ENCODE data around the gene GLI1.

Gene GLI1

DNA sequence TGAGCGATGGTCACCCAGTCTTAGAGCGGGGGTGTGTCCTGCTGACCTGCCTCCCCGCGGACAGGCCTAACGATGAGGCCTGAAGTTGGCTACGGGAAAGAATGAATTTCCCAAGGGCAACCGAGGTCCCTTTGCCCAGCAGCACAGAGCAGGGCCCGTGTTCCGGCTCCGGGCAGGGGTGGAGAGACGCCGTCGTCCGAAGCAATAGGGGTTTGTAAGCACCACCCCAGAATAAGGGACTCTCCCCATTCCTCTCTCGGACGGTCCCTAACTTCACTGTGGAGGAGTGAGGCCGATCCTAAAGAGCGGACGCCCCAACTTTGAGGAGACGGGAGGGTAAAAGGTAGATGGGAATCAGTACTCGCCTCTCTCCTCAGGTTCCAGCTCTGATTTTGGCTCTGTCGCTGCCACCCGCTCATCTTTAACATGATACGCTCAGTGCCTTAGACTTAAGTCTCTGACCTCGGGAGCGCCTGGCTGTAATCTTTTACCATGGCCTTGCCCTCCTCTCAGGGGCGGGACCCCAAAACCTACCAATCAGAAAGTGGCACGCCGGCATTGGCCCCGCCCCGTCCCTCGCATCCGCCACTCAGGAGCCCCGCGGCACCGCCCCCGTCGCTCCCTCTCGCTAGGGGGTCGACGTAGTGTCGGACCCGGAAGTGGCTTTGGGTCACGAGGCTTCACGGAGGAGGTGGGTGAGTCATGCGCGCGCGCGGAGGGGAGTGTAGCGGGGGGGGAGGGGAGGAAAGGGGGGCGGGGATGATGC, 60.7 kb downstream of the GLI1 start, which contains the start of gene DDIT3:
Gene DDIT3 (minus strand): TSS at position 462 of the 766 bp plus-strand sequence. CDS start 3,108 bp downstream, outside the sequence.
- peak; percentile 99 for DNase-seq (ENCODE audit: low read depth)

DNA sequence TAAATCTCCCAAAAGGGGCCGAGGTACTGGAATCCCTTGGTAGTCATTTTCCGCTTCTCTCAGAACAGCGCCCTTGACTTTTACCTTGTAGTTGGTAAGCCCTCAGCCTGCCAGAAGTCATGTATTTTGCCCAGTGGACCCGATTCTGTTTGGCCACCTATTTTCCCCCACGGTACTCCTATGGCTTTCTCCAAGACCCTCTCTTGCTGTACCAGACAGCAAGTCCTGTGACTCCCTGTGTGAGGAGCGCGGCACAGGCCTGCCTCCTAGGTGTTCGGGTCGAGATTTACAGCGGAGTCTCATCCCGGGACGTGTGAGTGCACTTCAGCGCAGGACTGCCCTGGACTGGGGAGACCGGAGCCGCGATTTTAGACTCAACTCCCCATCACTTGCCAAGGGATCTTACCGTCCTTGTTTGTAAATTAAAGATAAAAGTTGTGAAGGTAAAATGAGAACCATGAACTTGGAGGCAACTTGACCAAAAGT, 62.0 kb downstream of the GLI1 start:
- DNase-seq (ENCODE audit: low read depth): no peak

All from activated gamma-delta T cell treated with anti-CD3 and anti-CD28 coated beads, Interleukin-2, amount 50 U/mL, for 16 hours (primary cell).